Effector memory CD4-positive, alpha-beta T cell (primary cell): Measurements from ENCODE around the gene AP1B1.
"Not testable (repeated sequence)": the region's sequence is repeated elsewhere in the genome, so short reads cannot be mapped to it uniquely, and the experiment has no call there.

ENCODE experiments used
- DNase-seq, 3 donors: peaks; one replicate each; pipeline ENCODE4 v3.0.0-alpha.2; 2020
- H3K27ac ChIP-seq: 2 replicates; pipeline ENCODE4 v1.7.0; 2013; ENCODE audit warnings: mild to moderate bottlenecking, low read length, moderate library complexity; ENCODE audit not compliant: insufficient read depth, poor library complexity, severe bottlenecking
- H3K27me3 ChIP-seq: replicated peaks from 2 replicates; pipeline ENCODE4 v1.7.0; 2013; ENCODE audit warnings: mild to moderate bottlenecking, low read length; ENCODE audit not compliant: insufficient read depth, control insufficient read depth, poor library complexity, severe bottlenecking
- H3K36me3 ChIP-seq: 2 replicates; pipeline ENCODE4 v1.7.0; 2013; ENCODE audit warnings: mild to moderate bottlenecking, low read length, moderate library complexity; ENCODE audit not compliant: control insufficient read depth, insufficient read depth
- H3K4me1 ChIP-seq: 2 replicates; pipeline ENCODE4 v1.7.0; 2013; ENCODE audit warnings: low read length, mild to moderate bottlenecking; ENCODE audit not compliant: control insufficient read depth, insufficient read depth, poor library complexity, severe bottlenecking
- H3K4me3 ChIP-seq: 2 replicates; pipeline ENCODE4 v1.7.0; 2013; ENCODE audit warnings: low read length, low read depth, mild to moderate bottlenecking; ENCODE audit not compliant: insufficient read depth, poor library complexity, severe bottlenecking
- H3K9me3 ChIP-seq: 2 replicates; pipeline ENCODE4 v1.7.0; 2013; ENCODE audit warnings: mild to moderate bottlenecking, low read length, moderate library complexity; ENCODE audit not compliant: control insufficient read depth

Gene AP1B1

GRCh38 chr22:29377979-29378378 is 10.4 kb downstream of the AP1B1 start:
- H3K4me1 ChIP-seq, result no peaks in the 10 kb centered on the region
- no peak overlapping the region for H3K27ac ChIP-seq
- no peak overlapping the region for H3K4me3 ChIP-seq
- DNase-seq, result no peak
- no peaks in the 10 kb centered on the region for H3K9me3 ChIP-seq
- peaks cover 19% of the 10 kb centered on the region for H3K36me3 ChIP-seq
- no peaks in the 10 kb centered on the region for H3K27me3 ChIP-seq

- H3K36me3 ChIP-seq, result peaks cover 19% of the 10 kb centered on the region
- H3K9me3 ChIP-seq, H3K4me1 ChIP-seq, H3K4me3 ChIP-seq, H3K27ac ChIP-seq, H3K27me3 ChIP-seq, DNase-seq: not testable (repeated sequence)
Measured at GRCh38 chr22:29376705-29377104, 11.7 kb downstream of the AP1B1 start.

GRCh38 chr22:29375398-29376076 is 12.8 kb downstream of the AP1B1 start:
- no peak overlapping the region for H3K27ac ChIP-seq
- peaks cover 19% of the 10 kb centered on the region for H3K36me3 ChIP-seq
- DNase-seq, result no peak
- H3K4me3 ChIP-seq, result no peak overlapping the region
- no peaks in the 10 kb centered on the region for H3K27me3 ChIP-seq
- H3K4me1 ChIP-seq, result no peaks in the 10 kb centered on the region
- no peaks in the 10 kb centered on the region for H3K9me3 ChIP-seq

- H3K27ac ChIP-seq, H3K4me3 ChIP-seq, H3K27me3 ChIP-seq, DNase-seq, H3K9me3 ChIP-seq, H3K4me1 ChIP-seq: not testable (repeated sequence)
- peaks cover 19% of the 10 kb centered on the region for H3K36me3 ChIP-seq
Measured at GRCh38 chr22:29374806-29375205, 13.6 kb downstream of the AP1B1 start.

- Histone ChIP-seq H3K27me3 (no peaks in the 10 kb centered on the region), H3K27ac (no peak overlapping the region), H3K4me3 (no peak overlapping the region), H3K36me3 (peaks cover 19% of the 10 kb centered on the region), H3K4me1 (no peaks in the 10 kb centered on the region), H3K9me3 (no peaks in the 10 kb centered on the region)
- no peak for DNase-seq
Measured at GRCh38 chr22:29374401-29374800, 14.0 kb downstream of the AP1B1 start.

GRCh38 chr22:29370537-29370936 is 17.8 kb downstream of the AP1B1 start:
- no peaks in the 10 kb centered on the region for H3K4me1 ChIP-seq
- no peak overlapping the region for H3K27ac ChIP-seq
- no peaks in the 10 kb centered on the region for H3K9me3 ChIP-seq
- no peak overlapping the region for H3K4me3 ChIP-seq
- H3K36me3 ChIP-seq, result peaks cover 4% of the 10 kb centered on the region
- DNase-seq, result no peak
- no peaks in the 10 kb centered on the region for H3K27me3 ChIP-seq

GRCh38 chr22:29369460-29369859 is 18.9 kb downstream of the AP1B1 start:
- Histone ChIP-seq H3K36me3 (peaks cover 4% of the 10 kb centered on the region), H3K9me3 (no peaks in the 10 kb centered on the region), H3K4me3 (no peak overlapping the region), H3K27ac (no peak overlapping the region), H3K27me3 (no peaks in the 10 kb centered on the region), H3K4me1 (no peaks in the 10 kb centered on the region)
- DNase-seq, result no peak

GRCh38 chr22:29359469-29359868 is 28.9 kb downstream of the AP1B1 start:
- Histone ChIP-seq H3K4me1 (no peaks in the 10 kb centered on the region), H3K4me3 (no peak overlapping the region), H3K27me3 (no peaks in the 10 kb centered on the region), H3K9me3 (no peaks in the 10 kb centered on the region), H3K27ac (no peak overlapping the region), H3K36me3 (peaks cover 43% of the 10 kb centered on the region)
- no peak for DNase-seq

GRCh38 chr22:29357193-29357890 is 31.0 kb downstream of the AP1B1 start:
- not testable (repeated sequence) for DNase-seq, H3K27ac ChIP-seq, H3K4me1 ChIP-seq, H3K27me3 ChIP-seq, H3K9me3 ChIP-seq, H3K4me3 ChIP-seq
- H3K36me3 ChIP-seq, result peaks cover 63% of the 10 kb centered on the region

- Histone ChIP-seq H3K27ac (no peak overlapping the region), H3K4me1 (no peaks in the 10 kb centered on the region), H3K36me3 (peaks cover 84% of the 10 kb centered on the region), H3K4me3 (no peak overlapping the region), H3K27me3 (no peaks in the 10 kb centered on the region), H3K9me3 (no peaks in the 10 kb centered on the region)
- DNase-seq, result no peak
Measured at GRCh38 chr22:29353860-29354259, 34.5 kb downstream of the AP1B1 start.
